ENCODE results near the gene INO80C.
A peak's percentile ranks its signal among the peaks of the same experiment; 100 is the strongest.

Gene INO80C

DNA sequence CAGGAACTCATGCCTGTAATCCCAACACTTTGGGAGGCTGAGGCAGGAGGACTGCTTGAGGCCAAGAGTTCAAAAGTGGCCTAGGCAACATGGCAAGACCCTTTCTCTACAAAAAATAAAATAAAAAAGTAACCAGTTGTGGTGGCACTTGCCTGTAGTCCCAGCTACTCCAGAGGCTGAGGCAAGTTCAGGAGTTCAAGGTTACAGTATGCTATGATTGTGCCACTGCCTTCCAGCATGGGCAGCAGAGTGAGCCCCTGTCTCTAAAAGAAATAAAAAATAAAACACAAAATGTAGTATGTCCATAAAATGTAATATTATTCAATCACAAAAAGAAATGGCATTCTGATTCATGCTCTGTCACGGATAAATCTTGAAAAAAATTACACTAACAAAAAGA lies 11.9 kb downstream of the INO80C start:
- DNase-seq: no peak

DNA sequence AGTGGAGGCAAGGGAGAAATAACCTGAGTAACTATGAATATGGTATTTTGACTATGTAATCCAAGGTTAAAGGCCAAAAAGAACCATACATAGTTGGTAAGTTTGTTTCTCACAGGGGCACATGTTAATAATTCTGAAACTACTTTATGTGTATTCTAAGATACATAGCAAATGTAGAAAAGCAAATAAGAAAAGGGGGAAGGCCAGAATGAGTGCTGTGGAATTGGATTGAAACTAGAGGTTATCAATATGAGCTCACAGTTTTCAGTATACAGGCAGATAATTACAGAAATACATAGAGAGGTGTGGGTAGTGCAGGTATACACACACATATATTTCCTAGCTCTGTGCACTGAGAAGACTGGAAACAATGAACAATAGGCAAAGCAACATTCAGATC lies 13.7 kb downstream of the INO80C start:
- DNase-seq: no peak

DNA sequence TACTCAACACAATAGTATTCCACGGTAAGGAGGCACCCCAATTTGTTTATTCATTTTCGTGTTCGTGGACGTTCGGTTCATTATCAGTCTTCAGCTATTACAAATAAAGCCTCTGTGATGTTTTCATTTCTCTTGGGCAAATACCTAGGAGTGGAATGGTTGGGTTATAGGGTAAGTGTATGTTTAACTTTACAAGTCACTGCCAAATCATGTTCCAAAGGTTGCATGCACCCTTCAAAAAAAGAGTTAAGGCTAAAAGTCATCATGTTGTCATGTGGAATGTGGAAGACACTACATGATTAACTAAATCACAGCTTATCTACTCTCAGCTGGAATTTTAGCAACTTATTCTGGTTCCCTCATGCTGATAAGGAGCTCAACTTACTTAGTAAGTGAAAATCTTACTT lies 15.8 kb downstream of the INO80C start:
- no peak for DNase-seq

DNA sequence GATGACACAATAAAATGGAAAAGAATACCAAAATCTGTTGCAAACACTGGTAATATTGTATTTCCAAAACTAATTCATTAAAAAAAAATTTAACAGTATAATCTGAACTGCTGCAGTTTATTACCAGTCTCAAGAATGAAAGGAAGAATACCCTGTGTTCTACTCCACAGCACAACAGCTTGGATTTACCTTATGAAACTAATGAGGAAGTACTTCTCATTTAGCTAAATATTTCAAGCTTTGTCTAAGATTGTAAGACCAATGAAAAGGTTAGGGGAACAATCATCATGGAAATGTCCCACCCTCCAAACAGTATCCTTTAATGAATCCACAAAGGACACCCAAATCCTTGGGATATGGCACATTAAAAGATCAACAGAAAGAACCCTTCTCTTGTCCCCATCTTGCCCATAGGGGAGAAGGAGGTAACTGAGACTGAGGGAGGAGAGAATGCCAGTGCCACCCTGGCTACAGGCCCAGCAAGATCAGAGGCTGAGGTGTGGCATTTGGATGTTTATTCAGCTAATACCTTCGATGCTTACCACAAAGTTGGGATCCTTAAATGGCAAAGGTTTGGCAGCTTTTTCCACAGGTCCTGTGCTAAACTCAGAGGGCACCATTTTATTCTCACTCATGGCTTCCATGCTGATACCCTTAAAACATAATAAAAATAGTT lies 17.7 kb downstream of the INO80C start:
- DNase-seq: no peak

DNA sequence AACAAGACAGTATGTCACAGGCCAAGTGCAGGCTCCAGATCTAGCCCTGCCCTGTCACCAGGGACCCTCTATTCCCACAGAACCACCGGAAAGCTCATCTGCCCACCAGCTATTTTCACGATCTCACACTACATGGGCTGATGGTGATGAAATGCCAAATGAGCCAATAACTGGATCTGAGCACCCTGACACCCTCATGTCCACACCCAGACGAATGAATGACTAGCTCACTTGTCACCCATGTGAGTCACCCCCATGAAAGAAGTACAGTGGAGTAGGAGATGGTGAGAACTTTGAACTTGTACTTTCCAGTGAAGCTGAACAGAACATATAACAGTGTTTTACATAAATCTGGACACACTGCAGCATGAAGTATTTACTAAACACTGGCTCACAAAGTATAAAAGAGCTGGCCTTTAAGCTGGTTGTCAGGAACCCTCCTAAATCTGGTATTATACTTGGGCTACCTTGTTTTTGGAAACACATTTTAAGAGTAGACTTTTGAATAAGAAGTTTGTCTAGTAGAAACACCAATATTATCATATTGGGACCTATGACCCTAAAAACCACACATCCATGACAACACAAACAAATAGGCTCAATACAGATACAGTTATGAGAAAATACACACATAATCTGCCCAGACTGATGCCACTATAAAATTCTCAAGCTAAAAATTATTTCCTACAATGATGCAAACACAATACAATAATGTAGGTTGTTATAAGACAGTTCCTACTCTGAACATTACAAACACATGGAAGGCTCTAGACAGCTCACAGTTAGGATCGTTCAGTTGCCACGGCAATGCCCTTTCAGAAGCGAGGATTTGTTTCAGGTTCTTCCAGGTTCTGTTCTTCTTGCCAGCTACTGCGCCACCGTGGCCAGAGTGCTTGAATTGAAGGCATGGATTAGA lies 19.0 kb downstream of the INO80C start:
- peak in 1 of 2 donors; percentile 7 for DNase-seq

DNA sequence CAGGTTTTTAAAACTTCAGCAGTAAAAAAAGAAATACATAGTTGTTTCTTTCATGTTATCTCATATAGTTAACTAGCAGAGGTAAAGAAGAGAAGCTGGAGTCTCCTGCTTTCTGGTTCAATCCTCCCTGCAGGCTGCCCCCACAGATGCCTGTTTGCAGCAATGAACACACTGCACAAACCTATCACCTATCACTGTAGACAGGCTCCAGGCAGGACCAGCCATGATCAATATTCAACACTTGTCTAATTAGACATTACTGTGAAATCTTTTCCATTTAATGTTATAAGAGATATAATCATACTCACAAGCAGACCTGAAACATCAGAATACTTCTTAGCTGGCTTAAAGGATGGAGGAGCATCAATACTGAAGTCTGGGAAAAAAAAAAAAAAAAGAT lies 19.8 kb downstream of the INO80C start:
- no peak for DNase-seq

DNA sequence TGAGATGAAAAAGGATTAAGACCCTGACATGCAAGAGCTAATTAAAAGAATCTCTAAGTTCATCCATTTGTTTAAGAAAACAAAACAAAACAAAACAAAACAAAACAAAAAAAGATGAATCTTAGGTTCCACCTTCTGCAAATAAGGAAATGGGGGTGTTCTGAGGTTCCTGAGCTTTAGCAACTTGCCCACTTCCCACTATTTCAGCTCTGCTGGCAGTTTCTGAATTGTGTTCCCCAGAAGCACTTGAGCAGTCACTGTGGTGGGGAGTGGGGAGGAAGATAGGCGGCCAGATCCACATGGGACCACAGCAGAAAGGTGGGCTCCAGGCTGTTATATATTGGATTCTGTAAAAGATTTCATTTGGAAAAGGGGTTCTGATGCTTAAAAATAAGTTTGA lies 20.3 kb downstream of the INO80C start:
- no peak for DNase-seq

DNA sequence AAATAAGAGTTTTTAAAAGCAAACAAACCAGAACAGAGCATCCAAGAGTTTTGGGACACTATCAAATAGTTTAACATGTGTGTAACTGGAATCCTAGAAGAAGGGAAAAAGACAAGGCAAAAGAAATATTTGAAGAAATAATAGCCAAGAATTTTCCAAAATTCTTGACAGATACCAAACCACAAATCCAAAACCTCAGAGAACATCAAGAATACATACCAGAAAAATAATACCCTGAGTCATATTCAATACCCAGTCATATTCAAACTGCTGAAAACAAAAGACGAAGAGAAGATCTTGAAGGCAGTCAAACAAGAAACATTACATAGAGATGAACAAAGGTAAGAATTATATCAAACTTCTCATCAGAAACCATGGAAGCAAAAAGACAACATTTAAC lies 22.9 kb downstream of the INO80C start:
- DNase-seq: no peak

DNA sequence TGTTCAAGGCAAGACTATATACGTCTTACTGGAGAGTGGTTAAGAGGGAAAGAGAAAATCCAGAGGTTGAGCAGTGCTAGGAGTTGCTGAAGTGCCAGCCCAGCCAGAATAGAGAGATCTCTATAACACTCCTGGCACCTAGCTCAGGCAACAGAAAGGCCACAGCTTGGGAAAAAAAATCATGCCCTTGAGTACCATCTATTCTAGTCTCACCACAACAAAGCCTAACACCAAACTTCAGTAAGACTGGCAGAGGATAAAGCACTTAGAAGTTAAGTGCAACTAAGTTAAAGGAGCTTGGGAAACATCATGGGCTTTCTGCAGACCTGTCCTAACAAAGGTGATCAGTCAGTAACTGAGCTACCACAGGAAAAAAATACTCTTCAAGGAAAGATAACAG lies 24.2 kb downstream of the INO80C start:
- no peak for DNase-seq

DNA sequence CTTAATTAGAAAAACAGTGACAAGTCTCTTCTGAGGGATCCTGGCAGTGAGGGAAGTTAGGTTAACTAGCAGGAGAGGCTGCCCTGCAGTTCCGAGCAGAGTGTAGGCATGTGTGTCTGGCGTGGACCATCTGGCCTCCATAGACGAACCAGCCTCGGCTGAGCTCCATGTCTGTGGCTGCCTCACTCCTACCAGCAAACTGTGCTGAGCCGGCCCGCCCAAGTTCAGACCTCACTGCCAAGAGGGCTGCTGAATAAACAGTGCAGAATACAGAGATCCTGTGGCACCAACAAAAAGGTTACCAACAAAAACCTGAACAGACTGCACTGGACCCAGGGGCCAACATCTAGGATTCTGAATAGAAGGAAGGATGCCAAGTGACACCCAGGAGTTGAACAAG lies 27.3 kb downstream of the INO80C start:
- peak in 1 of 2 donors; percentile 15 for DNase-seq

DNA sequence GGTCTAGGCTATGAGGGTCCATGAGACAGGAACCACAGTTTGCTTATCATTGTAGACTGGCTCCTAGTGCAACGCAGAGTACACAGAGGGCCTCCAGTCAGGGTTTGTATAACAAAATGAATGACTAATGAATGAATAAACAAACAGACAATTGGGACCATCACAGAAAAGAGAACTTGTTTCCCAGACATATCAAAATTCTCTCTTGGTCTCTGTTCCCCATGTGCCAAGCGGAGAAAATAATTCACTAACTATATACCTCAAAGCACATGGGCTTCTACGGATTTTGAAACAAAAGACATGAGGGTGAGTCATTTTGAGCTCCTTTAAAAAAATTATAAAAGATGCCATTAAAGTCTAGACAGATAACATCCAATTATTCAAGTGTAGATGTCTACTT lies 28.0 kb downstream of the INO80C start:
- no peak for DNase-seq

DNA sequence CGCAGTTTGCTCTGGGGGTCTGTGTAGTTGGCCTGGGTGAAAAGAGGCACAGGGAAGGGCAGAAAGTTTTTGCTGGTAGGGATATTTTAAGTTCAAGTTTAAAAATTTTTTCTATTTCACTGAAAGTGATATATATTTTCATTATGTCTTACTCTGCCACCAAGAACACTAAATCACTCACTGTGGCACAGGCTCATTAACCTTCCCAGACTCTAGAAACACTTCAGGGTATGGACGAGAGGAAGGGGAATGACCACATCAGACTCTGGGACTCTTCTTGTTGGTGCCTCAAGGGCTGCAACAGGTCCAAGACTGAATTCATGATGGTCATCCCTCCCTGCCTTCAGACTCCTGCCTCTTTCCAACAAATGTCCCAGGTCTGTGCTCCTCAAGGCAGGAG lies 29.0 kb downstream of the INO80C start:
- DNase-seq: no peak

DNA sequence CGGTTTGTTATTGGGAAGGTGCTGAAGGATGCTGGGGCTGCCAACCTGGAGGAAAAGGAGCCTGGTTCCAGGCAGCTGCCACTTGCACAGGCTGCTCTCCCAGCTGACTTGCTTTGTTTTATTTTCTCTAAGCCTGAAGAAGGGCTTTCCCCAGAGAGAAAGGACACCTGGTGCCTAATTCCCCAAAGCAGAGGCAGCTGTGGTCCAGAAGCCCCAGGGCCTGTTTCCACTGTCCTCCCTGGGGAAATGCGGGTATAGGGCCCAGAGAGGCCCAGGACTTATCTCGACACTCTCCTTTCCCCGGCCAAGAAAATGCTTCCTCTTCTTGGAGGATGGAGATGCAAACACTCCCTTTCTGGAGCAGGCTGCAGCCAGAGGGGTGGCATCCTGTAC lies 30.1 kb downstream of the INO80C start:
- DNase-seq: no peak

DNA sequence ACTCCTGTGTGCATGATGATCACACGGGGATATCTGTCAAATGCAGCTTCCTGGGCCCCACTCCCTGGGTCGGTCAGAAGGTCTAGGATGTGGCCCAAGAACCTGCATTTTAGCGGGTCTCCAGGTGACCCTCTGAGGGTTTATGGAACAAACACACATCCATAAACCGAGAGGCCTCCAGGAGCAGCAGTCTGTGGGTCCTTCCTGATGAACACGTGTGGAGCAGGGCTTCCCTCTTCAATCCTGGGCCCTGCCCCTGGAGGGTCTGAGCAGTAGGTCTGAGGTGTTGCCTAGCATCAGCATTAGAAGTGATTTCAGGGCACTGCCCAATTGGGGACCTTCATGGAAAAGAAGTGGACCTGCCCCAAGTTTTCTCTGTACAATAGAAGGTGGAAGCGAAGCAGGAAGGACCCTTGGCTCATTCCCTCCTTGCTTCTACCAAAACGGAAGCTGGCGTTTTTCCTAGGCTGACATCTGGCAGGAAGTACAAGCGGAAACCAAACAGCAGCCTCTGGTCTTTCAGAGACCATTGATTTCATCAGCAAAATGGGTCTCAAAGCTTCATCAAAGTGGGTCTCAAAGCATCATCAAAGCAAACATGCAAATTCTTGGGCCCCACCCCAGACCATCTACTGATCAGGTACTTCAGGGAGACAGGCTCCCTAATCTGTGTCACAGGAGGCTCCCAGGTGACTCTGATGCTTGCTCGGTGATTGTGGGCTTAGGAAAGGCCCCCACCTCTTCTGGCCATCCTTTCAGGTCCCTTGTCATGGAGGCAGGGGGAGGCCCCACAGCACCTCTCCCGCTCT lies 30.7 kb downstream of the INO80C start:
- no peak for DNase-seq

DNA sequence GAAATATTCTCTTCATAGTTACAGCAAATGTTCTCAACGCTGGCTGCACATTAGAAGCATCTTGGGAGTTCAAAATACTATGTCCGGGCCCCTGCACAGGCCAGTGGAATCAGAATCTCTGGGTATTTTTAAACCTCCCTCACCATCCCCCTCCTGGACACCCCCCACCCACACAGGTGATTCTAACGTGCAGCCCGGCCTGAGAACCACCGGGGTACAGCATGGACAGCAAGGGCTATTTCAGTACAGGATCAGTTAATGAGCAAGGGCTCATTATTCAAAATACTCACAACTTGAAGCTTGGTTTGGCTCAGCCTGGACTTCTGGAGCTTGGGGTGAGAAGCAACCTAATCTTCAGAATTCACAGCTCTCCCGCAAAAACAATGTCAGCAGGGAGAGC lies 31.4 kb downstream of the INO80C start:
- no peak for DNase-seq

DNA sequence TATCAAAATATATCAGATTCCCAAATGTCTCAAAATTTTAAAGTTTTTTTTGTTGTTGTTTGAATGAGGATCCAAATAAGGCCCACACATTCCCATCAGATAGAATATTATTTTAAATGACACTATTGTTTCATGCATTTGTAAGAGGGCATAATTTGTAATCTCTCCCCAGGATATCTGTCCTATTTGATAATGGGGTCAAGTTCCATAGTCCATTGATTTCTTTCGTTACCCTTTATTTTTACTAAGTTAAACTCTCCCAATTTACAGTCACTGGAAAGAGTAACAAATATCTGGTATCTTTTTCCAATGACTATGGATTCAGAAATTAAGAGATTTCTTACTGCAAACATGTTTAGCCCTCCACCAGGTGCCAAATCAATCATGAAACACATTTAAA lies 32.4 kb downstream of the INO80C start:
- DNase-seq: no peak

DNA sequence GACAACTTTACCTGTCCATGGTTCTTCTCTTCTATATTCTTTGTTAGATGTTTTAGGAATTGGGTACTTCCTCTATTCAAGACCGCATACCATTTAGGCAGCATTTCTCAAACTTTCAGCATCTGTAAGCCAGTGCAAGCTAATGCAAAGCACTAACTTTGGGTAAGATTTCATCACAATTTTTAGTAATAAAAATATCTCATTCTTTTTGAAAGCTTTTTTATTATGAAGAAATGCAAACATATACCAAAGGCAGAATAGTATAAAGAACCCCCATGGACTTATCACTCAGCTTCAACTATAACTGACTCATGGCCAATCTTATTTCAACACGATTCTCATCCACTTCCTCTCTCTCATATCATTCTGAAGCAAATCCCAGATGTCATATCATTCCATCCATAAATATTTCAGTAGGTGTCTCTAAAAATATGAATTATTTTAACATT lies 32.9 kb downstream of the INO80C start:
- no peak for DNase-seq

DNA sequence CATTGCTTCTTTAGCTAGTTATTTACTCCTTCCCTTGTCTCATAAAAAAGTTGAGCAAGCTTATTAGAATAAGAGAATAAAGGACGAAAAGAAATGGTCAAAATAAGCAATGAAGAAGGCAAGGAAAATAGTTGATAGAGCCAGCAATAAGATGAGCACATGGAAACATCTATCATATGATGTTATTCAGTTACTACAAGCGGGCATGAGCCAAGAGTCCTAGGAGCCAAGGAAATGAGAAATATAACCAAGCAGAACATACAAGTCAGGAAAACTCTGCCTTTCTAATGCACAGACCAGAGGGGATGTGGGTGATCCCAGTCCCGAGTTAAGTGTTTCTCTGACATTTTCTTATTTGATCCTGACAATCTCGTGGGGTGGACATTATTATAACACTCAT lies 33.9 kb downstream of the INO80C start:
- no peak for DNase-seq

DNA sequence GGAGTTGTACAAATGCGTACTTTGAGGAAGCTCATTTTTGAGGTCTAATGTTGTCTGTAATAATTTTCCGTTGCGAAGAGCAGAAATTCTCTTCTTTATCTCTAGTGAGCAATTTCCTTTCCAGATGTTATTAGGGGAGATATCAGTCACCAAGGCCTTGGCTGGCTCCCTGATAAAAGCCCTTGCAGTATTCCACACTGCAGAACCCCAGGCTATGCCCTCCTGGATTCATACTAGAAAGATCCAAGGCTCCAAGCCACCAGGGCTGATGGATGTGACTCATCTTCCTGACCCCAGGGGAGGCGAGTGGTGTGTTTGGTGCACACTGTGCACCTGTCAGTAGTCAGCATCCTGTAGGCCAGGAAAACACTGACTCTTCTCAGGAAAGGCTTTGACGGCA lies 34.7 kb downstream of the INO80C start:
- no peak for DNase-seq

DNA sequence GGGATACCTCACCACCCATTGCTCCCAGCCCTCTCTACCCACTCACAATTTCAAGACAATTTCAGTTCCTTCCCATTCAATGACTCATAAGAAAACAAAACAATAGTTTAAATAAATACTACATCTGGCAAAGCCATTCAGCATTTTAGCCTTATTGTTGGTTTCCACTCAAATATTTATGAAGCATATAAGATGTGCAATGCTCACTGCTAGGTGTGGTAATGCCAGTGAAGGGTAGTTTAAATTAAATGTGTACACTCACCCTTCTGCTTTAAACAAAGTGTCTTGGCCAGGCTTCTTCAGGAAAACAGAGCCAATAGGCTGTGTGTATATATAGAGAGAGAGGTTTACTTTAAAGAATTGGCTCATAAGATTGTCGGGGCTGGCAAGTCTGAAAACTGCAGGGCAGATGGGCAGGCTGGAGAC lies 37.0 kb downstream of the INO80C start:
- DNase-seq: no peak

DNA sequence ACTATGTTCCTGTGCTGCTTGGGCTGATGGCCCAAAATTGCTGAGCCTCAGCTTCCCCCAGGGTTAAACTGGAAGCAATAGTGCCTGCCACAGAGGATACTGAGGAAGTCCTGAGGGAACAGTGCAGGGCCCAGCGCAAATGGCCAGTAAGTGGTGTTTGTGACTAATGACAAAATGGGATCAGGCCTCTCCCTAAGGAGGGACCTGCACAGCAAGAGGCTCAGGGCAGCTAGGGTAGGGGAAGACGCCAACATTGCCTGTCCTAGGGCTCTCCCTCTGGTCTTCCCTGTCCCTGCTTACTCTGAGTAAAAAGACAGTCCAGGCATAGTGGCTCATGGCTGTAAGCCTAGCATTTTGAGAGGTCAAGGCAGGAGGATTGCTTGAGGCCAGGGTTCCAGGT lies 37.8 kb downstream of the INO80C start:
- no peak for DNase-seq

DNA sequence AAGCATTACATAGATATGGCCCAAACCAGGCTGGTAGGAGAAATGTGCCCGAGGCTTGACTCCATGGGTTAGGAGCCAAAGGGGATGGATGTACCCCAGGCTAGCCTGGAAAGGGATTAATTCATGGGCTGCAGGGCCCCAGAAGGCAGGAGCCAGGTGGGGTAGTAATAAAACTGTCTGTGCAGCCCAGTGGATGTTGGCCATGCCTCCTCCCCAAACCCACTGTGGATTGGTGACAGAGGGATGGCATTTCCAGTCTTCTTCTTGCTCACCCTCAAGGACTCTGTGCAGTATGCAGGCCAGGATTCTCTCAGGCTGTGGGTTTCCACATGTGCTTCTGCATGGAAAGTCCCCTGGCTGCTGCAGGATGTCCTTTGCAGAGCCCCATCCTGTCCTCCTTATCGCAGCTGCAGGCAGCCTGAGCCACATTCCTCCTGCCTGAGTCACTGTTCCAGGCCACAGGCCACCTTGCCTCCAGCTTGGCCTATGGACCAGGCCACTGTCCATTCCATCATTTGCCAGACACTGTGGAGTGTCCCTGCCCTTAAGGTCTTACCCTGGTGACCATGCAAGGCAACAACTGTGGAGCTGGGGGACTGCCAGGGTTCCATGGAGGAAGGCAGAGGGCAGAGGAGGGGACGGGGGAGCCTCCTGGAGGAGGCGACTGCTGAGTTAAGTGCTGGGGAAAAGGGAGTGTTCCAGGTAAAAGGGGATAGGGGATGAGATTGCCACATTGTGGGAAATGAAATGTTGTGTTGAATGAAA lies 38.9 kb downstream of the INO80C start:
- no peak for DNase-seq

DNA sequence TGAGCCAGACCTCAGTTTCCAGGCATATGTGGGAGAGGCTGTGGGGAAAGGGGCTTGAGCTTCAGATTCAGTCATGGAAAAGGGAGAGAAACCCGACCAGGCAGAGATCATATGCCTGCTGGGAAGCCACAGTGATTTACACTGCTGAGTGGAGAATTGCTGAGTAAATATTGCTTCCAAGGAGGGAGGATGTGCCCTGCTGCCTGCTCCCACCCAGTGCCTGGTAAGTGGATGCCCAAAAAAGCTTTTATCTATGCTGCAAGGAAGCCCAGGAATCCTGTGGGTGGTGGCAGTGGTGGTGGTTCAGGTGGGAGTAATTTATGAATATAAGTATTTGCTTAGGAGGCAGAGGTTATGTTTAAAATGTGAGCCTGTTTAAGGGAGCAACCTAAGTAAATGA lies 39.5 kb downstream of the INO80C start:
- no peak for DNase-seq

Data from hippocampal formation (tissue), 2 donors.